Osteocyte (in vitro differentiated cells): ENCODE results near the gene C2CD2. TPM values are rescaled to one million over a fixed set of nuclear protein-coding genes. Genes with fewer than 3 reads are reported as not detected.

Experiments
- DNase-seq: peaks from one replicate; pipeline ENCODE4 v3.0.0; 2021; ENCODE audit warnings: mixed read lengths; ENCODE audit not compliant: unreplicated experiment; ENCODE audit errors: extremely low spot score
- H3K27ac Mint-ChIP-seq: one replicate; pipeline ENCODE4 v1.8.0; 2021; ENCODE audit warnings: mild to moderate bottlenecking, mixed read lengths; ENCODE audit not compliant: unreplicated experiment
- H3K27me3 Mint-ChIP-seq: one replicate; pipeline ENCODE4 v1.8.0; 2021; ENCODE audit warnings: mixed read lengths; ENCODE audit not compliant: unreplicated experiment
- H3K36me3 Mint-ChIP-seq: one replicate; pipeline ENCODE4 v1.8.0; 2021; ENCODE audit warnings: mixed read lengths; ENCODE audit not compliant: unreplicated experiment
- H3K4me1 Mint-ChIP-seq: one replicate; pipeline ENCODE4 v1.8.0; 2021; ENCODE audit warnings: mixed read lengths; ENCODE audit not compliant: unreplicated experiment
- H3K4me3 Mint-ChIP-seq: one replicate; pipeline ENCODE4 v1.8.0; 2021; ENCODE audit warnings: mild to moderate bottlenecking, moderate library complexity, mixed read lengths; ENCODE audit not compliant: unreplicated experiment
- H3K9me3 Mint-ChIP-seq: one replicate; pipeline ENCODE4 v1.8.0; 2021; ENCODE audit warnings: mixed read lengths; ENCODE audit not compliant: unreplicated experiment
- CTCF ChIP-seq: fragments of 200-600 bp; sonication (generic); IDR thresholded peaks from 2 replicates; pipeline ENCODE4 v1.5.0; 2021; ENCODE audit warnings: antibody characterized with exemption, mild to moderate bottlenecking, moderate library complexity
- total RNA-seq: library from RNA; stranded (reverse); gene quantifications from 2 replicates; pipeline ENCODE4 v1.2.1, GENCODE V29; 2021

Gene C2CD2
- total RNA-seq, 1 donor from 2014 or later = 19.4 TPM

- DNase-seq = no peak
- TF ChIP-seq CTCF = no peak
- Mint-ChIP-seq H3K27me3 (no peaks in the 10 kb centered on the region), H3K4me3 (no peak overlapping the region), H3K36me3 (peaks cover 14% of the 10 kb centered on the region), H3K4me1 (peaks cover 29% of the 10 kb centered on the region), H3K27ac (no peak overlapping the region), H3K9me3 (no peaks in the 10 kb centered on the region)
Measured at GRCh38 chr21:41899426-41900202, 54.2 kb downstream of the C2CD2 start.

- H3K27me3 Mint-ChIP-seq = no peaks in the 10 kb centered on the region
- H3K9me3 Mint-ChIP-seq = no peaks in the 10 kb centered on the region
- no peak overlapping the region for H3K4me3 Mint-ChIP-seq
- peaks cover 35% of the 10 kb centered on the region for H3K4me1 Mint-ChIP-seq
- peaks cover 10% of the 10 kb centered on the region for H3K36me3 Mint-ChIP-seq
- DNase-seq = no peak
- no peak overlapping the region for H3K27ac Mint-ChIP-seq
- TF ChIP-seq CTCF = no peak
Measured at GRCh38 chr21:41898998-41899397, 54.8 kb downstream of the C2CD2 start.

GRCh38 chr21:41897700-41898099 is 56.1 kb downstream of the C2CD2 start:
- Mint-ChIP-seq H3K9me3 (no peaks in the 10 kb centered on the region), H3K4me1 (peaks cover 41% of the 10 kb centered on the region), H3K27me3 (no peaks in the 10 kb centered on the region), H3K4me3 (no peak overlapping the region), H3K27ac (no peak overlapping the region), H3K36me3 (peaks cover 10% of the 10 kb centered on the region)
- DNase-seq = no peak
- TF ChIP-seq CTCF = no peak

- DNase-seq = no peak
- Mint-ChIP-seq H3K27ac (peak overlapping the region; percentile 38), H3K9me3 (no peaks in the 10 kb centered on the region), H3K4me3 (no peak overlapping the region), H3K27me3 (no peaks in the 10 kb centered on the region), H3K36me3 (peaks cover 10% of the 10 kb centered on the region), H3K4me1 (peaks cover 41% of the 10 kb centered on the region)
- no peak for TF ChIP-seq CTCF
Measured at GRCh38 chr21:41897047-41897669, 56.7 kb downstream of the C2CD2 start.

- peak overlapping the region; percentile 83 for H3K27ac Mint-ChIP-seq
- peaks cover 2% of the 10 kb centered on the region for H3K36me3 Mint-ChIP-seq
- H3K27me3 Mint-ChIP-seq = no peaks in the 10 kb centered on the region
- H3K9me3 Mint-ChIP-seq = no peaks in the 10 kb centered on the region
- no peak for DNase-seq
- peaks cover 43% of the 10 kb centered on the region for H3K4me1 Mint-ChIP-seq
- no peak for TF ChIP-seq CTCF
- H3K4me3 Mint-ChIP-seq = peak overlapping the region; percentile 29
Measured at GRCh38 chr21:41895643-41896493, 58.0 kb downstream of the C2CD2 start.
